RPMI7951 (cell line): ENCODE results near the gene EIF4ENIF1. TPM values are rescaled to one million over a fixed set of nuclear protein-coding genes. Genes with fewer than 3 reads are reported as not detected.
A peak's percentile ranks its signal among the peaks of the same experiment; 100 is the strongest.
"Not testable (repeated sequence)": the region's sequence is repeated elsewhere in the genome, so short reads cannot be mapped to it uniquely, and the experiment has no call there.

Source experiments
- DNase-seq: peaks from one replicate; pipeline ENCODE4 v3.0.0-alpha.2; 2012; ENCODE audit warnings: low read depth
- total RNA-seq: library from RNA; depleted of rRNA; stranded (reverse); fragments of >200 nt; shearing (Covaris generic); gene quantifications from 2 replicates; pipeline ENCODE4 v1.2.3, GENCODE V29; 2014

Gene EIF4ENIF1
- total RNA-seq, 1 experiment from 2014 or later = 59.4 TPM

GRCh38 chr22:31495343-31495742, 5.7 kb upstream of the EIF4ENIF1 start:
- no peak for DNase-seq

- DNase-seq = not testable (repeated sequence)
Measured at GRCh38 chr22:31493355-31493754, 3.7 kb upstream of the EIF4ENIF1 start.

GRCh38 chr22:31492151-31492550, 2.5 kb upstream of the EIF4ENIF1 start:
- no peak for DNase-seq

- no peak for DNase-seq
Measured at GRCh38 chr22:31491218-31491962, 1.7 kb upstream of the EIF4ENIF1 start.

- DNase-seq = peak; percentile 70
Measured at GRCh38 chr22:31490496-31490925, 869 bp upstream of the EIF4ENIF1 start.

- peak; percentile 23 for DNase-seq
Measured at GRCh38 chr22:31488988-31489617, 539 bp downstream of the EIF4ENIF1 start.

- no peak for DNase-seq
Measured at GRCh38 chr22:31488346-31488883, 1.2 kb downstream of the EIF4ENIF1 start.

GRCh38 chr22:31486951-31487350, 2.7 kb downstream of the EIF4ENIF1 start:
- DNase-seq = no peak

GRCh38 chr22:31486369-31486768, 3.3 kb downstream of the EIF4ENIF1 start:
- not testable (repeated sequence) for DNase-seq

- DNase-seq = not testable (repeated sequence)
Measured at GRCh38 chr22:31482470-31482869, 7.2 kb downstream of the EIF4ENIF1 start.

GRCh38 chr22:31481129-31481528, 8.5 kb downstream of the EIF4ENIF1 start:
- DNase-seq = no peak

- no peak for DNase-seq
Measured at GRCh38 chr22:31477329-31477728, 12.3 kb downstream of the EIF4ENIF1 start.

GRCh38 chr22:31475800-31476199, 13.8 kb downstream of the EIF4ENIF1 start:
- no peak for DNase-seq

GRCh38 chr22:31474743-31475142, 14.9 kb downstream of the EIF4ENIF1 start:
- no peak for DNase-seq

- DNase-seq = no peak
Measured at GRCh38 chr22:31465307-31465706, 24.3 kb downstream of the EIF4ENIF1 start.

- no peak for DNase-seq
Measured at GRCh38 chr22:31461699-31462098, 27.9 kb downstream of the EIF4ENIF1 start.

- DNase-seq = peak; percentile 35
Measured at GRCh38 chr22:31451709-31452571, 37.7 kb downstream of the EIF4ENIF1 start.

- no peak for DNase-seq
Measured at GRCh38 chr22:31449506-31449905, 40.1 kb downstream of the EIF4ENIF1 start.

- no peak for DNase-seq
Measured at GRCh38 chr22:31448382-31448781, 41.3 kb downstream of the EIF4ENIF1 start.

- no peak for DNase-seq
Measured at GRCh38 chr22:31447337-31447736, 42.3 kb downstream of the EIF4ENIF1 start.

- no peak for DNase-seq
Measured at GRCh38 chr22:31446767-31447166, 42.9 kb downstream of the EIF4ENIF1 start.

- no peak for DNase-seq
Measured at GRCh38 chr22:31446208-31446607, 43.4 kb downstream of the EIF4ENIF1 start.
